HG03558 (cell line): ENCODE results near the gene FAM83G.

Experiments
- ATAC-seq: cut with Tn5 transposase; IDR thresholded peaks from one replicate; pipeline ENCODE4 v1.9.1; 2021; ENCODE audit warnings: moderate number of reproducible peaks; ENCODE audit not compliant: unreplicated experiment; ENCODE audit errors: extremely low read depth

The FAM83G gene

DNA sequence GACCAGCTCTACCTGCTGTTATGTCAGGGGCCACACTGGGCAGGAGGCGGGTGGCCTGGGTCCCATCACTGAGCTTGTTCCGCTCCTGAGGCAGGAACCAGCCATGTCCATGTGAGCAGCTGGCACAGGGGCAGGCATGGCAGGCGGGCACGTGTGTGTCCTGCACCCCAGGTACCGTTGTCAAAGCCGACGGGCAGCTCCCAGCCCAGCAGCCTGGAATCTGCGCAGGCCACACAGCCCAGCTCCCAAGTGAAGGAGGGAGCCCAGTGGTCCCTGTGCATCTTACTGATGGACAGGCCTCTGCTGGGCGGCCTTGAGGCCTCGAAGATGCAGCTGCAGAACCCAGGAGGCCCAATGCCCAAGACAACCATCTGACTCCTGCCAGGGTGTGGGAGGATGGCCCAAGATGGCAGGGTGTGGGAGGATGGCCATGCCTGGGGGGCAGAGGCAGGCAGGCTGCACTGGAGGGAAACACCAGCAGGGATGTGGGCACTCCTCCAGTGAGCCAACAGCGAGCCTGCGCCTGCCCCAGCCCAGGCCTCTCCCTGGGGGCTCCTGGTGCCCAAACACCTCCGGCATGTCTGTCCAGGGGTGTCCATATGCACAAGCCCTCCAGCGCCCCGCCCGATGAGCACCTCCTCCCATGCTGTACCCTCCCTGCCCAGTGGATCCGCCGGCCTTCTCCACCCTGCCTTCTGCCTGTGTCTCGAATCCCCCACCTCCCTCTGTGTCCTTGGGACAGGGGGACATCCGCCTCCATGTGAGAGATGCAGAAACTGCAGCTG lies 12.8 kb downstream of the FAM83G start:
- ATAC-seq: no peak

GRCh38 chr17:18990331-18990730 lies 14.2 kb downstream of the FAM83G start:
- ATAC-seq: no peak

- no peak for ATAC-seq
These were observed 15.9 kb downstream of the FAM83G start for GRCh38 chr17:18988546-18989173.

DNA sequence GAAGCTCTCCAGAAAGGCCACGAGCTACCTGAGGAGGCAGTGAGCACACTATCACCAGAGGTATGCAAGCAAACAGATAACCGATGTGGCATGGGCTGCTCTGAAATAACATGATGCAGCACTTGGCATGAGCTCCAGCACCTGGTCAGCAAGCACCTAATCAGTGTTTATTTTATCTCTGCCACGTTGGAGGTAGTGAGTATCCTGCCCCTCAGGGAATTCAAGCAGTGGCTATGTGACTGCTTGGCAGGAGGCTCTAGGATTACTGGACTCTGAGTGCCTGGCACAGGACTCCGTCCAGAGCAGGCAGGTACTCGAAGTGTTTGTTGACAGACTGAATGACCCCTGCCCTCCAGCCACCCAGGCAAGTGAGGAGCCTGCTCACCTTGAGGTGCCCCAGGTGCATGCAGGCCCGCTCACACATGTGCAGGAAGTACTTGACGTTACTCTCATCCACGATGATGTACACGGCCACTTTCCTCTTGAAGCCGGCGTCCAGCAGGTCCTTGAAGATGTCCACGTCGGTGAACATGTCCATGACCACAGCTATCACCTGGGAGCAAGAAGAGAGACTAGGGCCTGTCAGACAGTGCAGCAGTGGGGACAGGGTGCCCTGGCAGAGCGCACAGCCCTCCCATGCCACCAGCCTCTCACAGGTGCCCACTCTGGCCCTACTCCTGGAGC lies 16.6 kb downstream of the FAM83G start:
- ATAC-seq: no peak

DNA sequence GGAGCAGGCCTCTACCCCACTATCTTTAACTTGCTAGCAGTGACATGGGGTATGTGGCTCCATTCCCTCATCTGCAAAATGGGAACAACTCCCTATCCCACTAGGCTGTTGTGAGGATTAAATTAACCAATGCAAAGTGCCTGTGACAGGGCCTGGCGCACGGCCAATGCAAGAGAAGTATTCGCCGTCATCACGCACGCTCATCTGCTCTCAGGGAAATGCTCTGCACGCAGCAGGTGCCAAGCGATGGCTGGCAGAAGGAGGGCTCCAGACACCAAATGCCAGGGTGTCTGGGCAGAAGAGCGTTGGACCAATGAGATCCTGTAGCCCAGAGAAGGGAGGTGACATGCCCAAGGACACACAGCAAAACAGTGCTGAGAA lies 17.3 kb downstream of the FAM83G start:
- ATAC-seq: no peak

DNA sequence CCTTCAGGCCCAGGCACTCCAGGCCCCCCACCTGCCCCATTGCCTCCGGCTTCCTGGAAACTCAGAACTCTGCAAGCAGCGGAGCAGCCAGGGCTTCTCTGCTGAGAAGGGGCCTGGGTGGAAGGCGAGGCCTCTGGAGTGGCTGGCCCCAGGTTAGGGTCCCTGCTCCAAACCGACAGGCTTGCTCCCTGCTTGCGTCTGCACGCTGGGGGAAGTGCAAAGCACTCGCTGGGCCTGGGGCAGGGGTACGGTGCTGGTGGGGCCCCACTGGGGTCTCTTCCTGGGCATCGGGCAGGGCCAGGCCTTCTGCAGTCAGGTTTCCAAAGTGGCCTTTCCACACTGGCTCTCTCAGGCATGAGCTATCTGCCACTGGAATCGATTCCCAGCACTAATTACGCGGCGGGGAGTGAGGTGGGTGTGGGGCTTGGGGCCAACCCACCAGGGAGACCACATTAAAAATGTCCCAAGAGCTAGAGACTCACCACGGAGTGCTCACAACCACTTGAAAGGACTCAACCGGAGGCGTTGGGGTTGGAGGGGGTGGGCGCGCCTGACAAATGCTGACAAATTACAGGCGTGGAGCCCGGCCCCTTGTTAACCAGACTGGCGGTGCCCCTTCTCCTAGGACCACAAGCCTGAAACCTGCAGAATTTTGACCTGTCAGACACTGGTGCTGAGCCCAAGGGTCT lies 17.9 kb downstream of the FAM83G start:
- ATAC-seq: no peak

- ATAC-seq: no peak
These were observed 19.1 kb downstream of the FAM83G start for GRCh38 chr17:18985475-18985874.

DNA sequence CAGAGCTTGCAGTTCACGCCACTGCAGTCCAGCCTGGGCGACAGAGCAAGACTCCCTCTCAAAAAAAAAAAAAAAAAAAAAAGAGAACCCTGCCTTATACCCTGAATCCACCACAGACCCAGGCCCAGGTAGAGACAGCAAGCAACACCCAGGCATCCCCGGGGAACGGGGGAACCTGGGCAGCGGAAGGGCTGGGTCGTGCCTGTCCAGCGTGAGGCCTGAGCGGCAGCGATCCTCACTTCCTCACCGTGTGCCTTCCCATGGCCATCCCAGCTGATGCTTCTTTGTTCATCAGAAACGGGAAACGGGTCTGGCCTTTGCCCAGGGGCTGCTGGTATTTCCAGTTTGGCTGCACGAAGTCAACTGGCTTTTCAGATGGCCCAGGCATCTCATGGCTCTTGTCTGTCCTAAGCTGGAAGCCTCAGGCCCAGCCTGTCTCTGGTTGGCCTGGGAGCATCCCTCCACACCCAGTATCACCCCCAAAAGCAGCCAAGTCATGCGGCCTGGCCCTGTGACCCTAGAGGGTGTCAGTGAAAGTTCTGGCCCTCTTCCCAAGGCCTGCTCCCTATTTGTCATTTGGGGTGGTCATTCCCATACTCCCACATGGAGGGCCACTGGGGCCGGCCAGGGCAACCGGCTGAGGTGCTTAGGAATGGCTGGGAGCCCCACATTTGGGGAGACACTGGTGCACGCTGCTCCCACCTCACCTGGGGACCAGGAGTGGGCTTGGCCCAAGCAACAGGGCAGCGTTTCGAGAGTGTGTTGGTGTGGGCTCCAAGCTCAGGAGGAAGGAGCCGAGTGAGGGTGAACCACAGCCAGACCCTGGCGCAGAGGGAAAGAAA lies 20.1 kb downstream of the FAM83G start:
- no peak for ATAC-seq

DNA sequence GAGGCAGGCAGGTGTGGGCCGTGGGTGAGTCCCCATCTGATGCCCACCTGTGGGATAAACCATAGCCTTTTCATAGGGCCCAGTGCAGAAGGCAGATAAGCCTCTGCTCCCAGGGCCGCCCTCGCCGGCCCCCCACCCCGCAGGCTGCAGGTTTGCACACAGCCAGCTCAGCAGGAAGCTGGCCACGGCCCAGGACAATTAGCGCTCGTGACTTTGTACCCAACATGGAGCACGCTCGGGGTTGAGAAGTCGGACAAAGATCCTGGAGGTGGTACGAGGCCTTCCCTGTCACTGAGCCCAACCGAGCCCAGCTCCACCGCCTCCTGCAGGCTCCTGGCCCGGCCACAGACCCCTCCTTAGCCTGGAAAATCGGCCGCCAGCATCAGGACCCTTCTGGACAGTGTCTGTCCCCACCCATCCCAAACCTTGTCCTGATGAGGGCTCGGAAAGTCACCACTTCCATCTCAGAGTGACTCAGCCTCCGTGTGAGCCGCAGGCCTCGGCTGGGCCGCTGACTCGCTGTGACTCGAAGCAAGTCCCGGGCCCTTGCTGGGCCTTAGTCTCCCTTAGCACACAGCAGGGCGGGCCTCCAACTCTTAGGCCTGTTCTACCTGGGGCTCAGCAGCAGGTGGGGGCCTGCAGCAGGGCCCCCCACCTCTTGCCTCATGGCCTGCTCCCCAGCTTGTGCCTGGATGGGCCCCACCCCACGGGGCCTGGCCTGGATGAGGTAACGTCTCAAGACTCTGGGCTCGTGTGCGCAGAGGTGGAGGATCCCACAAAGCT lies 22.7 kb downstream of the FAM83G start:
- ATAC-seq: no peak

- ATAC-seq: no peak
These were observed 23.3 kb downstream of the FAM83G start for GRCh38 chr17:18981335-18981641.

DNA sequence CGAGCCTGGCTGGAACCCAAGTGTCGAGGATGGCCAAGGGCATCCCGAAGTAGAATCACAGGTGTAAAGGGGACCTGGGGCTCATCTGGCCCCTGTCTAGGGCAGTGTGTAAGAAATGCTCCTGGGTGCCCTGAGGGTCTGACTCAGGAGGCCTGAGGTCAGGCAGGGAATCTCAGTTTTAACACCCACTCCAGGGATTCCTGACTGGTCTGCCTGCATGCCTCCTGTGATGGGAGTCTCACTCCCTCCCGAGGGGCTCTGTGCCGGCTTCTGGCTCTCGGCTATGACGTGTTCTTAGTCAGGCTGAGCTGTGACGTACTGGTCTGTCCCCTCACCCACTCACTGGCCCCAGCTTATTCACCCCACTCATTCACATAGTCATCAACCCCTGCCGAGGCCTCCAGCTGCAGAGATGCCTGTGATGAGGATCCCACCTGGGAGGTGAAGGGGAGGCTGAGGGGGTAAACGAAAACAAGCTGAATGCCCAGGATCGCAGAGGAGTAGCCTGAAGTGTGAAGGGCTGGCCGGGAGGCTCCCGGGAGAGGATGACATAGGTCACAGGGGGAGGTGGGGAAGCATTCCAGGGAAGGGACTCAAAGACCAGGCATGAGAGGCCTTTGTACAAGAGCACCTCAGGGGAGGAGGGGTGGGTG lies 23.8 kb downstream of the FAM83G start:
- ATAC-seq: no peak

DNA sequence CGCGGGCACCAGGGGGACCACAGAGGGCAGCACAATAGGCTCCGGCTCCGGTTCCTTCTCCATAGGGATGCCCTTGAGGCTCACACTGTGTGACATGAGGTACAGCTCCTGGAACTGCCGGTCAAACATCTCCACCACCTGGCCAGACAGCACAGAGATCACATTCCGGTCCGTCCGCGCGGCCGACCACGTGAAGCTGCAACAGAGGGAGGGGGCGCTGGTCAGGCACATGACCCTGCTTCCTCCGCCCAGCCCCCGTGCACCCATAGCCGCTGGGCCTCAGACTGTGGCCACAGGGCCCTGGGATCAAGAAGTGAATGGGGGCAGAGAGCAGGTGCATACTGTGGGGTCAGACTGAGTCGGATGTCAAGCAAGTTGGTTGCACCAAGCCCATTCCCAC lies 25.9 kb downstream of the FAM83G start:
- ATAC-seq: no peak

GRCh38 chr17:18978050-18978449 lies 26.5 kb downstream of the FAM83G start:
- no peak for ATAC-seq

DNA sequence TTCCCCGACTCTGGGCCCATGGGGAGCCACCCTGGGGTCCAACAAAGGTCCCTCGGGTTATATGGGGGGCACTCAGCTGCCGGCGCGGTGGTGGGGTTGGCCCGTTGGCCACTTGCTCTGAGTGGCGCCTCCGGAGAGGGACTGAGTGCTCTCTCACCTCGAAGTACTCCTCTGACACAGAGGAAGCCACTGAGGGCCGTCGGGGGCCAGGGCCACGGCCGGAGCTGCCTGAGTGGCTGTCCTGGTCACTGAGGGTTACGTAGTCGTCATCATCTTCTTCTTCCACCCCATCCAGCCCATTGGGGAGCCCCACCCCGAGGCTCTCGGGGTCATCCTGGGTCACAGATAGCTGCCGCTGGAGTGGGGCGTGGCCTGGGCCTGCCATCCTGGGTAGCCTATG lies 26.9 kb downstream of the FAM83G start:
- ATAC-seq: no peak

DNA sequence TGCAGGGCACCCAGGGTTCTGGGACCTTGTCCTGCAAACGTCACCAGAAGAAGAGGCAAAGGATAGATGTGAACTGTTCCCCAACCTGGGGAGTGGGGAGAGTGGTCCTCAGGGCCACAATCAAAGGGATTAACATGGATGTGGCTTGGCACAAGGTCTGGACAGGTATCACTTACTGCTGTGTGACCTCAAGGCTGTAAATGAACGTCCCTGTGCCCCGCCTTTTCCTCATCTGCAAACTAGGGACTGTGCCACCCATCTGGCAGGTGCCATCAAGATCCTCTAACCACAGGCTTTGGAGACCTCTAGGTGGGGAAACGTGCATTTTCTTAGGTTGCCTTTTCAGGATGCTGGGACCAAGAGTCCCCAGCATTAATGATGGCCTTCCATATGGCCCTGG lies 27.5 kb downstream of the FAM83G start:
- ATAC-seq: no peak

DNA sequence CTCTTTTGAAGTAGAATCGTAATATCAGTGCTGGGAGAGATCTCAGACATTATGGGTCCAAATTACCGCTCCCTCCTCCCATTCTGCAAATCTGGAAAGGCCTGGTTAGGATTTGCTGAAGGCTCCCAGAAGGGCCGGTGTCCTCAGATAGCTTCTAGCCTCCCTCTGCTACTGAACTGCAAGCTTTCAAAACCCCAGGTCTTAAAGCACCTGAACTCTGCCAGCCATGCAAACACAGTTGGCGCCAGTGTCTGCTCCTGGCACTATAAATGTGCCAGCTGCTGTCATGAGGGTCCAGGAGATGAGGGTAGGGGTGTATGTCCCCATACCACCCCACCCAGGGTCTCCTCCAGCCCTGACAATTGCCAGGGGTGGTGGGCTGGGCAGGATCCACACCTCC lies 28.4 kb downstream of the FAM83G start:
- no peak for ATAC-seq

- ATAC-seq: no peak
These were observed 29.0 kb downstream of the FAM83G start for GRCh38 chr17:18975597-18975996.

DNA sequence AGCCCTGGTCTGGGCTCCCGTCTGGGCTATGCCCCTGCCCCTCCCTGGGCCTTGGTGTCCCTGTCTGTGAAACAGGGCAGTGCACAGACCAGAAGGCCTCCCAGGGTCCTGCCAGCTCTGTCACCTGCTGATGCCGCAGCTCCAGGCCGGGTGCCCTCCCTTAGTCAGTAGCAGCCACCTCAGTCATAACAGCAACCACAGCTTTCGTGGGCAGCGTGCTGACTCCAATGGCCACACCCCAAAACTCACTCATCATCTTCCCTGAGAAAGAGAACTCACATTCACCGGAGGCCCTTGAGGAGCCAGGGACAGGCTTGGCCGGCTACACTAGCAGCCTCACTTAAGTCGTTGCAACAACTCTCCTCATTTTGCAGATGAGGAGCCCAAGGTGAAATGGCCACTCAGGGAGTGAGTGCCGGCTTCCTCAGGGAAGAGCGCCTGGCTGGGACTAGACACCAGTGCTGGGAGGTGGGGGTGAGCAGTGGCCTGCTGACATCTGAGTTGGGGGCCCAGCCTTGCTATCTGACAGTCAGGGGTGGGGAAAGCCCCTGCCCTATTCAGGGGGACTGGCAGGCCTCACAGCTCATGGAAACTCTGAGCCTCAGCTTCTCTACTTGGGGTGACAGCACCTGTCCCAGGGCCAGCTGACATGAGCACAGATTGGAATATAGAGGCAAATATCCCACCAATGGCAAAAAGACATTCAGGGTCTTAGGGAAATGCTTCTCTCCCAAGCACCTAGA lies 30.0 kb downstream of the FAM83G start:
- ATAC-seq: no peak
